ENCODE results near the gene PNPLA1. TPM values are rescaled to one million over a fixed set of nuclear protein-coding genes. Genes with fewer than 3 reads are reported as not detected.

Gene PNPLA1
- total RNA-seq, 1 experiment from 2014 or later = not detected

GRCh38 chr6:36246506-36247268 is 23.2 kb upstream of the PNPLA1 start:
- DNase-seq (ENCODE audit: low read depth, low spot score) = no peak
- BruUV-seq (replicated peaks) = no TSS peak
- POLR2A ChIA-PET = no interaction called here
- no peaks in the 10 kb centered on the region for H3K27me3 ChIP-seq (ENCODE audit: control insufficient read depth, insufficient read depth, low read length)
- no peak for ATAC-seq
- H3K36me3 ChIP-seq (ENCODE audit: control insufficient read depth, insufficient read depth, low read length) = no peaks in the 10 kb centered on the region
- in situ Hi-C loops (cut with HindIII; ENCODE audit: low pct_unique_long_range_greater_than_20kb, low sequenced_read_pairs) = no loop called here
- no peaks in the 10 kb centered on the region for H3K9me3 ChIP-seq (ENCODE audit: control insufficient read depth, insufficient read depth, low read depth, low read length)
- no peak for TF ChIP-seq CTCF (IDR thresholded peaks at IDR 0.05)
- TF ChIP-seq POLR2AphosphoS5 (IDR thresholded peaks at IDR 0.05; ENCODE audit: low read depth, low read length) = no peak
- TF ChIP-seq SIN3A (IDR thresholded peaks at IDR 0.05; ENCODE audit: borderline replicate concordance, insufficient read depth, low read depth, low read length) = no peak
- TF ChIP-seq TCF7L2 (IDR thresholded peaks at IDR 0.05; ENCODE audit: low read depth, low read length) = no peak
- no peak for TF ChIP-seq REST (IDR thresholded peaks at IDR 0.05; ENCODE audit: insufficient read depth in 1 of 2, low read depth in 2 of 2, low read length in 1 of 2)
- CTCF ChIA-PET = interaction anchor here (0.7 kb wide), 1 partner anchor 224 kb away, joined by 3 read pairs; no protein-coding TSS in a partner anchor
- intact Hi-C loops (cut with micrococcal nuclease; ENCODE audit: unreplicated experiment) = no loop called here
- H3K4me3 ChIP-seq (ENCODE audit: low read depth in 2 of 2, low read length in 2 of 2) = no peak overlapping the region
- H3K27ac ChIP-seq (ENCODE audit: low read length) = no peak overlapping the region
- H3K4me1 ChIP-seq (ENCODE audit: control insufficient read depth, insufficient read depth, low read length) = no peaks in the 10 kb centered on the region

GRCh38 chr6:36247693-36248092 is 22.2 kb upstream of the PNPLA1 start:
- DNase-seq (ENCODE audit: low read depth, low spot score) (no peak), ATAC-seq (no peak)
- H3K27me3 ChIP-seq (ENCODE audit: control insufficient read depth, insufficient read depth, low read length) = no peaks in the 10 kb centered on the region
- POLR2A ChIA-PET = no interaction called here
- intact Hi-C loops (cut with micrococcal nuclease; ENCODE audit: unreplicated experiment) = no loop called here
- no peaks in the 10 kb centered on the region for H3K36me3 ChIP-seq (ENCODE audit: control insufficient read depth, insufficient read depth, low read length)
- BruUV-seq (replicated peaks) = no TSS peak
- H3K27ac ChIP-seq (ENCODE audit: low read length) = no peak overlapping the region
- H3K4me3 ChIP-seq (ENCODE audit: low read depth in 2 of 2, low read length in 2 of 2) = no peak overlapping the region
- no peaks in the 10 kb centered on the region for H3K9me3 ChIP-seq (ENCODE audit: control insufficient read depth, insufficient read depth, low read depth, low read length)
- no peak for TF ChIP-seq REST (IDR thresholded peaks at IDR 0.05; ENCODE audit: insufficient read depth in 1 of 2, low read depth in 2 of 2, low read length in 1 of 2)
- no peak for TF ChIP-seq TCF7L2 (IDR thresholded peaks at IDR 0.05; ENCODE audit: low read depth, low read length)
- no peak for TF ChIP-seq CTCF (IDR thresholded peaks at IDR 0.05)
- no peak for TF ChIP-seq SIN3A (IDR thresholded peaks at IDR 0.05; ENCODE audit: borderline replicate concordance, insufficient read depth, low read depth, low read length)
- no peak for TF ChIP-seq POLR2AphosphoS5 (IDR thresholded peaks at IDR 0.05; ENCODE audit: low read depth, low read length)
- no peaks in the 10 kb centered on the region for H3K4me1 ChIP-seq (ENCODE audit: control insufficient read depth, insufficient read depth, low read length)
- in situ Hi-C loops (cut with HindIII; ENCODE audit: low pct_unique_long_range_greater_than_20kb, low sequenced_read_pairs) = no loop called here
- CTCF ChIA-PET = no interaction called here
